Prostate gland (tissue), 2 donors: ENCODE measurements around the gene RASSF1. TPM values are rescaled to one million over a fixed set of nuclear protein-coding genes. Genes with fewer than 3 reads are reported as not detected.
"Not testable (repeated sequence)": the region's sequence is repeated elsewhere in the genome, so short reads cannot be mapped to it uniquely, and the experiment has no call there.

Experiments used
- DNase-seq: peaks from one replicate; pipeline ENCODE4 v3.0.0-alpha.2; 2019; ENCODE audit warnings: low spot score
- H3K27ac ChIP-seq, 2 donors: fragments of 200-600 bp; sonication (generic); 2 replicates each; pipeline ENCODE4 v1.5.1; 2017 to 2019
- H3K27me3 ChIP-seq: fragments of 200-600 bp; sonication (generic); replicated peaks from 2 replicates; pipeline ENCODE4 v1.5.1; 2019; ENCODE audit not compliant: insufficient read depth
- H3K36me3 ChIP-seq, 2 donors: fragments of 200-600 bp; sonication (generic); 1 replicate in 1 of 2; 2 replicates in 1 of 2; pipeline versions ENCODE4 v1.5.1 to v1.8.1; 2017 to 2019
- H3K4me1 ChIP-seq: fragments of 200-600 bp; sonication (generic); replicated peaks from 2 replicates; pipeline ENCODE4 v1.5.1; 2019
- H3K4me3 ChIP-seq, 2 donors: fragments of 200-600 bp; sonication (generic); 2 replicates each; pipeline ENCODE4 v1.5.1; 2017 to 2019
- H3K9me3 ChIP-seq: fragments of 200-600 bp; sonication (generic); 2 replicates; pipeline ENCODE4 v1.5.1; 2017
- POLR2A ChIP-seq: fragments of 450-650 bp; IDR thresholded peaks from one replicate; pipeline ENCODE4 v1.6.1; 2016; ENCODE audit warnings: antibody characterized with exemption, mild to moderate bottlenecking
- POLR2AphosphoS5 ChIP-seq: sonication (generic); formaldehyde crosslinking; IDR thresholded peaks from one replicate; pipeline ENCODE4 v1.6.1; 2017; ENCODE audit warnings: antibody characterized with exemption
- WGBS: methylation state at CpG from one replicate; pipeline ENCODE4 v1.1.5; 2018; 5-methylcytosine and 5-hydroxymethylcytosine counted together
- intact Hi-C: fragments of 100-400 bp; cut with DNase I; formaldehyde crosslinking; loops from one replicate; pipeline ENCODE4 v1.14.2; 2022
- total RNA-seq, 2 donors: library from RNA; depleted of rRNA; stranded (reverse); fragments of >200 nt; gene quantifications; one replicate each; pipeline ENCODE4 v1.1.0, GENCODE V29; 2016
- TF ChIP-seq, protein P1 (sequence below), 4 experiments: fragments of 200-600 bp in 2 of 4; fragments of 450-650 bp in 2 of 4; sonication (generic) in 2 of 4; IDR thresholded peaks; 1 replicate in 3 of 4; 2 replicates in 1 of 4; pipeline ENCODE4 v1.5.1; 2016 to 2019; ENCODE audit warnings: antibody characterized with exemption in 4 of 4, mild to moderate bottlenecking in 2 of 4, moderate library complexity in 2 of 4

The RASSF1 gene
- total RNA-seq, 2 donors from 2014 or later = 23.8 to 36.6 TPM

GRCh38 chr3:50317300-50317699 lies 23.3 kb downstream of the RASSF1 start:
- Histone ChIP-seq H3K9me3 (no peaks in the 10 kb centered on the region), H3K36me3 (no peaks in the 10 kb centered on the region), H3K4me3 (no peak overlapping the region), H3K27ac (peak overlapping the region; percentile 90 to 91), H3K4me1 (peaks cover 27% of the 10 kb centered on the region), H3K27me3 (no peaks in the 10 kb centered on the region)
- TF ChIP-seq POLR2A (no peak), POLR2AphosphoS5 (no peak)
- TF ChIP-seq, protein P1, sequence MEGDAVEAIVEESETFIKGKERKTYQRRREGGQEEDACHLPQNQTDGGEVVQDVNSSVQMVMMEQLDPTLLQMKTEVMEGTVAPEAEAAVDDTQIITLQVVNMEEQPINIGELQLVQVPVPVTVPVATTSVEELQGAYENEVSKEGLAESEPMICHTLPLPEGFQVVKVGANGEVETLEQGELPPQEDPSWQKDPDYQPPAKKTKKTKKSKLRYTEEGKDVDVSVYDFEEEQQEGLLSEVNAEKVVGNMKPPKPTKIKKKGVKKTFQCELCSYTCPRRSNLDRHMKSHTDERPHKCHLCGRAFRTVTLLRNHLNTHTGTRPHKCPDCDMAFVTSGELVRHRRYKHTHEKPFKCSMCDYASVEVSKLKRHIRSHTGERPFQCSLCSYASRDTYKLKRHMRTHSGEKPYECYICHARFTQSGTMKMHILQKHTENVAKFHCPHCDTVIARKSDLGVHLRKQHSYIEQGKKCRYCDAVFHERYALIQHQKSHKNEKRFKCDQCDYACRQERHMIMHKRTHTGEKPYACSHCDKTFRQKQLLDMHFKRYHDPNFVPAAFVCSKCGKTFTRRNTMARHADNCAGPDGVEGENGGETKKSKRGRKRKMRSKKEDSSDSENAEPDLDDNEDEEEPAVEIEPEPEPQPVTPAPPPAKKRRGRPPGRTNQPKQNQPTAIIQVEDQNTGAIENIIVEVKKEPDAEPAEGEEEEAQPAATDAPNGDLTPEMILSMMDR (IDR thresholded peaks at IDR 0.05) = no peak
- intact Hi-C loops = no loop called here
- 34% methylated on average over 6 of the region's 6 CpGs for WGBS
- DNase-seq = no peak

DNA sequence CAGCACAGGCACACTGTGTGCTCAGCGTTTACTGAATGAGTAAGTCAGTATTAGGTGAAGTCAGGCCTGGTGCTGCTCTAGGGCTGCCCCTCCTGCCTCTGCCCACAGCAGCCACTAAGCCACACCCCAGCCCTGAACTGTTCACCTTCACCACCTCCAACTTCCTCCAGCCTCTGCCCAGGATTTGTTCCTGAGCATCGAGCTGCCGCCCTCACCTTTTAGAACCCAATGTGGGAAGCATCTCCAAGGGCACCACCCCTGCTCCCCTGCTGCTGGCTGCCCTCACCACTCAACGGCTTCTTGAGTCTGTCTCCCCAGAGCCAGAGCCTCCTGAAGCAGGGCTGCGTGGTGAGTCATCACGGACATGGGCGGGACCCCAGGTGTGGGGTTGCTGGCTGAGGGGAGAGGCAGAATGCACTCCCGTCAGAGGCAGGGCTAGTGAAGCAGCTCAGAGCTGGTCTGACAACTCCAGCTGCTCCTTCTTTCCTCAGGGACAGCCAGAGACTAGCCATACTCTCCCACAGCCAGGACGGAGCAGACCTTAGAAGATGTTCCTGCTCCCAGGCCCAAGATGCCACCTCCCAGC lies 23.9 kb downstream of the RASSF1 start:
- 16% methylated on average over 9 of the region's 9 CpGs for WGBS
- intact Hi-C loops = no loop called here
- no peaks in the 10 kb centered on the region for H3K9me3 ChIP-seq
- TF ChIP-seq POLR2AphosphoS5 = peak; percentile 92
- TF ChIP-seq POLR2A = peak; percentile 86
- TF ChIP-seq, protein P1 (IDR thresholded peaks at IDR 0.05) = no peak
- H3K27ac ChIP-seq = peak overlapping the region; percentile 90 to 91
- H3K27me3 ChIP-seq = no peaks in the 10 kb centered on the region
- DNase-seq = peak; percentile 92
- no peaks in the 10 kb centered on the region for H3K36me3 ChIP-seq
- no peak overlapping the region for H3K4me3 ChIP-seq
- H3K4me1 ChIP-seq = peaks cover 27% of the 10 kb centered on the region

DNA sequence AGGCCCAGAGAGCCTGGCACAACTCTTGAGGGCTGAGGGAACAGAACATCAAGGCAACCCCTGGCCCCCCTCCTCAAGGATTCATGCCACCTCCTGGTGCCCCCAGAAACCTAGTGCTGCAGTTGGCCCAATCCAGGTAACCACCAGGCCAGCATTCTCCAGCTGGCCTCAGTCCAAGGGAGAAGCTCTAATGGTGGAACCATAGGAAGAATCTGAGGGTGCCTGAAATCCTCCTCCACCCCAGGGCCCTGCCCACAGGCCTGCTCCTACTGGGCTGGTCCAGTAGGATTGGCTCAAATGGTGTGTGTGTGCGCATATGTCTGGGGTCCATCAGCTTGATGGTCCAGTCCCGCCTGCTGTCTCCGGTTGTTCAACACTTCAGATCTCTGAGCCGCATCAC lies 25.8 kb downstream of the RASSF1 start:
- H3K4me1 ChIP-seq = peaks cover 19% of the 10 kb centered on the region
- H3K36me3 ChIP-seq = no peaks in the 10 kb centered on the region
- H3K9me3 ChIP-seq = no peaks in the 10 kb centered on the region
- H3K27me3 ChIP-seq = no peaks in the 10 kb centered on the region
- peak overlapping the region in 1 of 2 donors; percentile 18 for H3K27ac ChIP-seq
- intact Hi-C loops = no loop called here
- TF ChIP-seq POLR2A (no peak), POLR2AphosphoS5 (no peak)
- TF ChIP-seq, protein P1 (IDR thresholded peaks at IDR 0.05) = no peak
- H3K4me3 ChIP-seq = no peak overlapping the region
- 100% methylated on average over 4 of the region's 4 CpGs for WGBS
- no peak for DNase-seq

GRCh38 chr3:50314342-50314741 lies 26.3 kb downstream of the RASSF1 start:
- H3K27ac ChIP-seq = peak overlapping the region in 1 of 2 donors; percentile 18
- H3K36me3 ChIP-seq = no peaks in the 10 kb centered on the region
- 72% methylated on average over 3 of the region's 3 CpGs for WGBS
- intact Hi-C loops = no loop called here
- H3K9me3 ChIP-seq = no peaks in the 10 kb centered on the region
- no peak overlapping the region for H3K4me3 ChIP-seq
- no peaks in the 10 kb centered on the region for H3K27me3 ChIP-seq
- TF ChIP-seq, protein P1 (IDR thresholded peaks at IDR 0.05) = no peak
- TF ChIP-seq POLR2AphosphoS5 (no peak), POLR2A (no peak)
- peaks cover 19% of the 10 kb centered on the region for H3K4me1 ChIP-seq
- DNase-seq = no peak

- H3K27ac ChIP-seq, intact Hi-C loops, DNase-seq, H3K9me3 ChIP-seq, H3K4me1 ChIP-seq, H3K27me3 ChIP-seq, H3K4me3 ChIP-seq, H3K36me3 ChIP-seq: not testable (repeated sequence)
- 89% methylated on average over 20 of the region's 32 CpGs for WGBS
Observed at GRCh38 chr3:50312041-50312440, 28.6 kb downstream of the RASSF1 start.
